GM19397 (cell line): ENCODE data around the gene N4BP2L1.
A peak's percentile ranks its signal among the peaks of the same experiment; 100 is the strongest.

ENCODE experiments used
- ATAC-seq: cut with Tn5 transposase; IDR thresholded peaks from one replicate; pipeline ENCODE4 v1.9.1; 2021; ENCODE audit warnings: mild to moderate bottlenecking, moderate library complexity; ENCODE audit not compliant: unreplicated experiment

Gene N4BP2L1

DNA sequence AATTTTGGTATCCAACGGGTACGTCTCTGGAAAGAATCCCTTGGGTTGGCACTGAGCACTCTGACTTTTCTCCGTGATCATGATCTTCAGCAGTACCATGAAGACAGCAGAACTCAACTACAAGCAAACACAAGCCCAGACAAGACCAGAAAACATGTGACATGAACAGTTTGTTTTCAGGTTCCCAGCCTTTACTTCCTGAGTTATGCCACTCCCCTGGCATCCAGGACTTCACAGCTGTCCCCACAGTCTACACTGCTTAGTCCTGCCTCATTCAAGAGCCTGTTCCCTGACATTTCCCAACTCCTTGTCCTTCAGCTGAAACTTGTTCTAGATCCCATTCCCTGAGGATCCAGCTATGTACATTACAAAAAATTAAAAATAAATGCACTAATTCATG lies 4.9 kb upstream of the N4BP2L1 start:
- ATAC-seq, result no peak

DNA sequence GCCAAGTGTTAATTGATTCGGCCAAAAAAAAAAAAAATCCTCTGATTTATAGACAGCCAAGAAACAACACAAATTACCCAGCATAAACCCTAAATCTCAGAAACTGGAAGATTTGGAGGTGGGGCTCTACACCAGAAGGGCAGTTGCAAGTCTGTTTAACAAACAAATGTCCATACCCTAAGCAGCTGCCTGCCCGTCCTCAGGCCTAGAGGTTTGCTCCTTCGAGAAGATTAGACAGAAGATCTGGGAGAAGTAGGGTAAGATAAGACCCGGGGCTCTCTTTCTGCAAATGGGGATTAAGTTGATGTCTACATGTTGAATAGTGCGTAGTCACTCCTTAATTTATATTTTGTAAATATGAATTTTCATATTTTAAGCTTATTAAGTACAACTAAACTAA lies 3.4 kb upstream of the N4BP2L1 start:
- no peak for ATAC-seq

- ATAC-seq, result no peak
These were observed 2.3 kb upstream of the N4BP2L1 start for GRCh38 chr13:32430018-32430747.

DNA sequence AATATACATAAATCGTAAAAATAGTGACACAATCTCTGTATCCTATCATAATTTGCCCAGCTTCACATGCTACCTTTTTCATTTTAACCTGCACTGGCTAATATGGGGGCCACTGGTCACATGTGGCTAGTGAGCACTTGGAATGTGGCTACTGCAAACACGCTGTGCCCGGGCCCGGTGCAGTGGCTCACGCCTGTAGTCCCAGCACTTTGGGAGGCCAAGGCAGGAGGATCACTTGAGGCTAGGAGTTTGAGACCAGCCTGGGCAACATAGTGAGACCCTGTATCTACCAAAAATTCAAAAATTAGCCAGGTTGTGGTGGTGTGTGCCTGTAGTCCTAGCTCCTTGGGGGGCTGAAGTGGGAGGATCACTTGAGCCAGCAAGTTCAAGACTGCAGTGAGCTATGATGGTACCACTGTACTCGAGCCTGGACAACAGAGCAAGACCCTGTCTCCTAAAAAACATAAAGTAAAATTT lies 1.5 kb upstream of the N4BP2L1 start:
- ATAC-seq, result no peak

- ATAC-seq, result no peak
These were observed 877 bp upstream of the N4BP2L1 start for GRCh38 chr13:32428581-32429432.

DNA sequence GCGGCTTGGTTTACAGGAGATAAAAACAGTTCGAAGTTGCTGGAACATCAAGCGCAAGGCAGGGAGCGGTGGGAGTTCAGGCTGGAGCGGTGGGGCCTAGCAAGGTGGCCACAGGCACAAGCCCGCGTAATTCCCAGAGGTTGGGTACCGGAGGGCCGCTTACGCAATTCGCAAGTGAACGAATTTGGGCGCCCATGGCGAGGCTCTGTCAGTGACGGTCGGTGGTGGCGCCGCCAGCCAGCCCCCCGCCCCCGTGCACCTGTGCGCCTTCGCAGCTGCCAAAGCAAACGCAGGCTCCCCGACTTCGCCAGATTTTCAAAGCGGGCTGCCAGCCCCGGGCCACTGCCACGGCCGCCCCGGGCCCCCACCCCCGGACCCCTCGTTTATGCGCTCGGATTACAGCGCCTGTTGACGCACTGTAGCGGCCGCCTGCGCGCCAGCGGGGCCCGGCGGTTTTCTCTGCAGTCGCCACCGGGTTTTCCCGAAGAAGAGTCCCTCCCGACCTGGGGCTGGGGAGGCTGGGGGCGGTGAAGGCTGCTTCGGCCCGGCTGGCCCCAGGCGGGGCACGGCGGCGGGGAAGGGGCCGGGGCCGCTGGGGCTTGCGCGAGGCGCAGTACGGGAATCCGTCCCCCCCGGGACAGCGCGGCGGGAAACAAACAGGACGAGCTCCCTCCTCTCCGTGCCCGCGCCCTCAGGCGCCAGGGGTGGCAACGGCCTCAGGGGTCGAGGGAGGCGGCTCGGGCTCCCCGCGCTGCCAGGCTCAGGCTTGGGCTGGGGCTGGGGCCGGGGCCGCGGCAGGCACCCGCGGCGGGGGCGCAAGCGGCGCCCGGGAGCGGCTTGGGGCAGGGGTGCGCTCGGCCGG lies 709 bp downstream of the N4BP2L1 start:
- peak; percentile 19 for ATAC-seq

GRCh38 chr13:32426191-32426989 lies 1.5 kb downstream of the N4BP2L1 start:
- no peak for ATAC-seq

DNA sequence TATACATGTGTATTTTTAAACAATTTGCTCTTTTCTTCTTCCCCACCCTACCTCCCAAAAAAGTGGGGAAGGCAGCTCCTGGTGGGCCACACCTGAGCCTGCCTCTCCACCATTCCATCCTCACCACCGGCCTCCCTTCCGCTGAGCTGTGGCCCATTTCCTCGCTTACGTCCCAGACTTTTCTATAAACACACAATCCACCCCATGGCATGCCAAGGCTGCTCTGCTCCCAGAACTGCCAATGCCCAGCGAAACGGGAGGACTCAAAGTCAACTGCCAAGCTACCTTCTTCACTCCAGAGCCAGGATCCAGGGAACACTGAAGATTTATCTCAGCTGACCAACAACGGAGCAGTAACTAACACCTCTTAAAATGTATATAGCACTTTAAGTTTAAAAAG lies 2.8 kb downstream of the N4BP2L1 start:
- ATAC-seq, result no peak

DNA sequence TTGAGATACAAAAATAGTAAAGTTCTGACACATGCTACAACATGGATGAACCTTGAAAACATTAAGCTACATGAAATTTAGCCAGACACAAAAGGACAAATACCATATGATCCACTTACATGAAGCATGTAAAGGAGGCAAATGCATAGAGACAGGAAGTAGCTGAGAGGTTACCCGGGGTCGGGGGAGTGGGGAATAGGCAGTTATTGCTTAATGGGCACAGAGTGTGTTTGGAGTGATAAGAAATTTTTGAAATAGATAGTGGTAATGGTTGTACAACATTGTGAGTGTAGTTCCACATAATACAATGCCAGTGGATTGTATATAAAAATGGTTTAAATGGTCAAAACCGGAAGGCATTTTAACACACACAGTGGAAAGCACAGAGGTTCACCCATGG lies 4.3 kb downstream of the N4BP2L1 start:
- ATAC-seq, result no peak

DNA sequence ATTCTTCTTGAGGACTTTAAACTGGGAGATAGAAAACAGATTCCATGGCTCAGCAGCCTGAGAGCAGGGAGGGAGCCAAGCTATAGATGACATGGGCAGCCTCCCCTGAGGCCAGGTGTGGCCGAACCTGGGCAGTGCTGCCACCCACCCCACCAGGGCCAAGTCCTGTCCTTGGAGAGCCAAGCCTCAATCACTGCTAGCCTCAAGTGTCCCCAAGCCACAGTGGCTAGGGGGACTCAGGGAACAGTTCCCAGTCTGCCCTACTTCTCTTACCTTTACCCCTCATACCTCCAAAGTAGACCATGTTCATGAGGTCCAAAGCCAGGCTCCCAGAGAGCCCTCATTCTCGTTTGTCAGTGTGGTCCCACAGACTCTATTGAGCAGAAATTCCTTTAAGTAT lies 8.1 kb downstream of the N4BP2L1 start:
- no peak for ATAC-seq

DNA sequence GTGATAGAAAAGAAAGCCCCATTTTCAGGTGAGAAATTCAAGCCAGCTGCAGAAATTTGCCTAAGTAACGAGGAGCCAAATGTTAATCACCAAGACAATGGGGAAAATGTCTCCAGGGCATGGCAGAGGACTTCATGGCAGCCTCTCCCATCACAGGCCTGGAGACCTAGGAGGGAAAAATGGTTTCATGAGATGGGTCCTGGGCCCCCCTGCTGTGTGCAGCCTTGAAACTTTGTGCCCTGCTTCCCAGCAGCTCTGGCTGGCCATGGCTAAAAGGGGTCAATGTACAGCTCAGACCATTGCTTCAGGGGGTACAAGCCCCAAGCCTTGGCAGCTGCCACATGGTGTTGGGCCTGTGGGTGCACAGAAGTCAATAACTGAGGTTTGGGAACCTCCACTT lies 9.9 kb downstream of the N4BP2L1 start:
- no peak for ATAC-seq

- no peak for ATAC-seq
These were observed 12.9 kb downstream of the N4BP2L1 start for GRCh38 chr13:32415019-32415418.

GRCh38 chr13:32414580-32414979 lies 13.3 kb downstream of the N4BP2L1 start:
- ATAC-seq, result no peak

DNA sequence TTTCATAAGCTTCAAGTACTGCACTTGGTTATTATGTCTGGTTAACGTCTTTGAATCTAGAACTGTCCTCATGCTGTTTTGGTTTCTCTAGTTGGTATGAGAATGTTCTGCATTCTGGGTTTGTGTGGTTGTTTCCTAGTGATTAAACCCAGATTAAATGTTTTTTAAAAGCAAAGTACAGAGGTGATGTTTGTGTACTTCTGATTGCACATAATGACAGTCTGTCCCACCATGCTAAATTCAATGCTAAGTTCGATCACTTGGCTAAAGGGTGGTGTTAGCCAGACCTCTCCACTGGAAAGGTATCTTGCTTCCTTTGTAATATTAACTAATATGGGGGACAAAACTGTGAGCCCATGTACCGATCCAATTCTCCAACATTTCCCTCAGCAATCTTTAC lies 14.6 kb downstream of the N4BP2L1 start:
- no peak for ATAC-seq

- ATAC-seq, result no peak
These were observed 18.1 kb downstream of the N4BP2L1 start for GRCh38 chr13:32409561-32410421.

GRCh38 chr13:32409001-32409313 lies 19.0 kb downstream of the N4BP2L1 start:
- no peak for ATAC-seq

DNA sequence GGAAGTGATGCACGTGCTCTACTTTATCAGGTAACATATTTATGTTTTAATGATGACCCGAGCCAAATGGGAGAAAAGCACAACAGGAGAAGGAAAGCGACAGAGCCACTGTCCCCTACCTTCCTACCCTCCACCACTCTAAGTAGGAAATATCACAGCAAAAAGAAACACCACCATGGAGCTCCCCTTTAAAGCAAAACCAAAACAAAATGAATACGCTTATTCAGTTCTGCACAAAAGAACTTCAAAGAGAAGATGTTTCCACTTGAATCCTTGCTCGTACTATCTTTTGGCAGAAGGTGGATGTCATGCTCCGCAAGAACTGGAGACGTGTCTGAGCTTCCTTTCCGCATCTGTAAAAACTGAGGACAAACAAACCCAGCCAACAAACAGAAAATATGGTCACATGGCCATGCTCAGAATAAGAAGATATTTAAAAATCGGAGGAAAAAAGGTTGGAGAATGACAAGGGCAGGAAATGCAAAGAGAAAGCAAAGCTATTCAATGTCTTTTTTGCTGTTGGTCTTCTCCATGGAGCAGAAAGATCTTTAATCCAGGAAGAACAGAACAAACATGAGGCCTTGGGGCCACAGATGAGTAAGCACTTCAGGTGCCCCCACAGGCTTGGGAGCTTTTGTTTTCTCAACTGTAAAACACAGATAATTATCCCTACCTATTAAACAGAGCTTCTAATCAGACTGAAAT lies 19.5 kb downstream of the N4BP2L1 start:
- ATAC-seq, result no peak

DNA sequence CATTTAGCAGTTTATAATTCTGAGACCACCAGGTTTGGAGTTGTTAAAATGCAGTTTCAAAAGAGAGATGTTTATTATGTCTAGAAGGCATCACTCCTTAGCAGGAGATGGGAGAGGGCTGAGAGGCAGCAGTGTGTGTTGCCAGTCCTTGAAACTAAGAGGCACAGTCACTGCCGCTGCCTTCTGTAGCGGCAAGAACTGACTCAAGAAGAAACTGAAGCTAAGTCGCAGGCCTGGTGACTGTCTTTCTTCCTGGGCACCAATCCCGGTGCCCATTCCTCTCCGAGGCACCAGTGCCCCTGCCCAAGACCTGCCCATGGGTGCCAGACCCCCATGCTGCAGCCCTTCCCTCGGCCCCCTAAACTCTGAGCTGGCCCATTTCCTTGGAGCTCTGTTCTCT lies 20.1 kb downstream of the N4BP2L1 start:
- no peak for ATAC-seq

GRCh38 chr13:32403108-32403507 lies 24.8 kb downstream of the N4BP2L1 start:
- ATAC-seq, result no peak
